ENCODE measurements around the gene KCNIP1.

KCNIP1 gene

DNA sequence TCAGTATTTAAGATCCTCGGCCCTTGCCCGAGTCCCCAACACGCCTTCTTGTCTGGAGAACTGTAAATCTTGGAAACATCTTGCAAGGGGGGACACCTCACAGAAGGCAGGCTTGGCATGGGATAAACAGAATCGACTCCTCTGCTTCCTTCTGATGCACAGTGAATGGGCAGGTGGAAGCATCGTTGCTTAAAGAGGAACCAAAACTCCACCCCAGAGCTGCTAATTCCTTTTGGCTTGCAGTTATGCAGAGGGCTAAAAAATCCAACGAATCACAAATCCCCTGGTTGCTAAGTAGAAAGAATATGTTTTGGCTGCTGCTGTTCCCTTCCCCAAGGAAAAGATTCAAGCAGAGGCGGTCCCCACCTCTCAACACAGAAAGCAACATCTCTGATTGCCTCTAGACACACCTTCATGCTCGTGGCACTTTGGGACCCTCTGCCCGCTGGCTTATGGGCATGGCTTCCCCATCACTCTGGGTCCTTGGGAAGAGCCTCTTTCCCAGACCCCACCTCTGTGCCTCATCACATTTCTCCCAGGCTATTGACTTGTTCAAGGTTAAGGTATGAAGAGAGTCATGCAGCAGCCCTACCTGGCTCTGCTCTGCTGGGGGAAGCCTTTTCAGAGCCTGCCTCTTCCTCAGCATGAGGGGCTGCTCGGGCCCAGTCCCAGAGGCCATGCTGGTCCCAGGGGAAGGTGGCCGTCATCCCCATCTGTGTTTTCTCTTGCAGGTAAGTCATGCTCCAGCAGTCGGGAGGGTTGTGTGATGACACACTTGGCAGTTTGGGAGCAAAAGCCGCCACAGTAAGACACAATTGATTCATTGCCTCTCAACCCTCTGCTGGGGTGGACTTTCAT, 137.1 kb downstream of the KCNIP1 start:
- peak in 3 of 42 donors; percentile 14 to 23 (median 22) for DNase-seq
- intact Hi-C loops (cut with DNase I) = no loop called here

DNA sequence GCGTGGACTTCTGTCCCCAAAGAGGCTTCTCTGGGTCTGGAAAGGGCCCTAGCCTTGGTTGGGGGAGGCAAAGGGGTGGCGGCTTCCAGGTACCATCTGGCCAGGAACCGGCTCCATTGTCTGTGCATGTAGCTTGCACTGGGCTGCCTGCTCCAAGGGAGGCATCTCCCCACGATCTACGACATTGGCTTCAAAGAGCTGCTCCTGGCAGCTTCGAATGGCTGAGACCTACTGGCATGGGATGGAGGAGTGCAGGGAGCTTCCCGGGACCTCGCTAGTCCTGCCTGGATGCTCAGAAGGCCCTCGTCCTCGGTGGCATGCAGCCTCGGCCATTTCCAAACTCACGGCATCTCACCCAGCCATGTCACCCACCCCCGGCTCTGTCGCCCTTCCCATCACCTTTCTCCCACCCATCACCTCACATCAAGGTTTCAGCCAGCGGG, 137.8 kb downstream of the KCNIP1 start:
- peak in 2 of 42 donors; percentile 18 to 22 for DNase-seq
- intact Hi-C loops (cut with DNase I) = no loop called here

DNA sequence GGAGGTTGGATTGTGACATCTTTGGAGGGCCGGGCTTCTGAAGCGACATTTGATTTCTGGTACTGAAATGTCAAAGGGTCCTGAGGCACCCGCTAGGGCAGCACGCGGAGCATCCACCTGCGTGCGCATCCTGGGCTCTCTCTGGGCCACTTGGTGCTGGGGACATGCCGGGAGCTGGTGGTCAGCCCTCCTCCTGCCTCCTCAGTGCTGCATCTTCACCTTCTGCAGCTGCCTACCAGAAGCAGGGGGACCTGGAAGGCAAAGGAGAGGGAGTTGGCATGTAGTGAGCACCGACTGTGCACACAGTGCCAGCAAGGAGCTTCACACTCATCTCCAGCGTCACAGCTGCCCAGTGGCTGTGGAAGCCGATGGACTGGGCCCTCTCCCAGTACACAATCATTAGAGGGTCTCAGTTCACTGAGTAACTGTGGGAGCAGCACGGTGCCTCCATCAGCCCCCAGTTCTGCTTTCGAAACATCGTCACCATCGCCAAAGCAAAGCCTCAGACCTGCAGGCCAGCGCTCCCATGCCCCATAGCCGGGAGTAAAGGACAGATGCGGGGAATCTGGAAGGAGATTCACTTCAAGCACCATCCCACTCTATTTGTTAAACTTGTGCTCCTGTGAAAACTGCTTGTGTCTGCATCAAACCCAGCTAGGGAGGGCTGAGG, 138.4 kb downstream of the KCNIP1 start:
- peak in 2 of 42 donors; percentile 21 to 35 for DNase-seq
- intact Hi-C loops (cut with DNase I) = no loop called here

DNA sequence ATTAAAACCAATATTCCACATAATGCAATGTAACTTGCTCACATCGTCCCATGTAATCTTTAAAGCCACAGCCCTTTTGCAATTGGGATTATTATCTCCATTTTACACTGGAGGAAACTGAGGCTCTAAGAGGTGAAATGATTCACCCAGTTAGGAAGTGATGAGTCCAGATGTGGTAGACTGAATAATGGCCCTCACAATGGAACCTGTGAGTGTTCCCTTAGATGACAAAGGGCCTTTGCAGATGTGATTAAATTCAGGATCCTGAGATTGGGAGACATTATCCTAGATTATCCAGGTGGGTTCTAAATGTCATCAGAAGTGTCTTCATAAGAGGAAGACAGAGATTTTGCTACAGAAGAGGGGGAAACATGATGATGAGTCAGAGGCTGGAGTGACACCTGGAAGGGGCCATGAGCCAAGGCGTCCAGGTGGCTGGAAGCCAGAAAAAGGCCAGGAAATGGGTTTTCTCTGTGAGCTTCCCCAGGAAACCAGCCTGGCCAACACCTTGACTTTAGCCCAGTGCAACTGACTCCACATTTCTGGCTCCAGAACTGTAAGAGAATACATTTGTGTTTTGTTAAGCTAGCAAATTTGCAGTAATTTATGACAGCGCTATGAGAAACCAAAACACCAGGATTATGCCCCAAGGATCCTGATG, 139.1 kb downstream of the KCNIP1 start:
- intact Hi-C loops (cut with DNase I) = no loop called here
- DNase-seq = peak in 1 of 42 donors; percentile 18

DNA sequence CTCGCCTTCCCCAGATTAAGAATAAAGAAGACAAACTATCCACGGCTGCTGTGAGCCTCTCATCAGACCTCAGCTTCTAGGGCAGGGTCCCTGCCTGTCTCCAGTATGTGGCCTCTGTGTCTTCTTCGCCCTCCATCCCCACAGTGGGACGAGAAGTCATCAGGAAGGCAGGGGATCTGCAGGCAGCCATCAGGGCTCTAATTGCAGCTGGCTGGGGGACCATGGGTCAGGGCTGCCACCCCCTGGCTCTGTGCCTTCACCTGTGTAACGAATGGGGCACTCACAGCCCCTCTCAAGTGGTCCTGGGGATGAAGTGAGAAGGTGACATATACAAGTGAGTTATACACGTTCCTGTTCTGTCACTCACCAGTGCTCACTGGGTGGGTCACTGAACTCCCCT, 139.8 kb downstream of the KCNIP1 start:
- intact Hi-C loops (cut with DNase I) = no loop called here
- DNase-seq = no peak

DNA sequence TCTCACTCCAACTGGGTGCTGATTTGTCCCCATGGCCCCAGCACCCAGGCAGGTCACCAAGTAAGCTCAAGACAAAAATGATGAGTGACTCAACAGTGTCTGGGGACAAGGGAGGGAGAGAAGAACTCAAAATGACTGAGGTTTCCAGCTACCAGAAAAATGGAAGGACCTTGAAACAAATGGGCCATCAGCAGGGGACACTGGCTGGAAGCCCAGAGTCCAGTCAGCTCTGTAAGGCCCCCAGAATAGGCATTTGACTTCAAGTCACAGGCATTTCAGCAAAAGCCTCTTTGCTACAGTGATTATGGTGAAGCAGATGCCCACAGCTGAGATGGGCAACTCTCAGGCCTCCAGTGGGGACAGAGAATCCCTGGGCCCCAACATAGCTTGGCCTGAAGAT, 140.7 kb downstream of the KCNIP1 start:
- intact Hi-C loops (cut with DNase I) = no loop called here
- DNase-seq = peak in 1 of 42 donors; percentile 11

DNA sequence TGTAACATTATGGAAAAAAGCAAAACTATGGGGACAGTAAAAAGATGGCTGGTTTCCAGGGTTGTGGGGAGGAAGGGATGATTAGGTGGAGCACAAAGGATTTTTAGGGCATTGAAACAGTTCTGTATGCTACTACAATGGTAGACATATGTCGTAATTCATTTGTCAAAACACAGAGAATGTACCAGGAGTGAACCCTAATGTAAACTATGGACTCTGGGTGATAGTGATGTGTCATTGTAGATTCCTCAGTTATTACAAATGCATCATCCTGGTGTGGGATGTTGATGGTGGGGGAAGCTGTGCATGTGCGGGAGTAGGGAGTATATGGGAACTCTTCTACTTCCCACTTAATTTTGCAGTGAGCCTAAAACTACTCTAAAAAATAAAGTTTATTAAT, 144.7 kb downstream of the KCNIP1 start:
- intact Hi-C loops (cut with DNase I) = no loop called here
- DNase-seq = no peak

DNA sequence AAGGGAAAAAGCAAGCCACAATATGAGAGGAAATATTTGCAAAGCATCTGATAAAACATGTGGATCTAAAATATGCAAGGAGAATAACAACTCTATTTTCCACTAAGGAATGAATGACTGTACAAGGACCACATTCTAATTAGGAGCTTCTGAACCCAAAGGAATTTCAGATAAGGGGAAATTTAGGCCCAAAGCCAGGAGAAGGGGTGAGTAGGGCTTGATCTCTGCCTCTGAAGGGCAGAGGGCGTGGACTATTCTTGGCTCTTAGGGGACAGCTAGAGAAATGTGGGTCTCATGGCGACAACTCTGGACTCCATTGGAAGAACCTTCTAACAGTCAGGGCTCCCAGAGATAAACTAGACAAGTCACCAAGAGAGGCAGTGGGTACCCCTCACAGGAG, 147.0 kb downstream of the KCNIP1 start:
- intact Hi-C loops (cut with DNase I) = no loop called here
- no peak for DNase-seq

DNA sequence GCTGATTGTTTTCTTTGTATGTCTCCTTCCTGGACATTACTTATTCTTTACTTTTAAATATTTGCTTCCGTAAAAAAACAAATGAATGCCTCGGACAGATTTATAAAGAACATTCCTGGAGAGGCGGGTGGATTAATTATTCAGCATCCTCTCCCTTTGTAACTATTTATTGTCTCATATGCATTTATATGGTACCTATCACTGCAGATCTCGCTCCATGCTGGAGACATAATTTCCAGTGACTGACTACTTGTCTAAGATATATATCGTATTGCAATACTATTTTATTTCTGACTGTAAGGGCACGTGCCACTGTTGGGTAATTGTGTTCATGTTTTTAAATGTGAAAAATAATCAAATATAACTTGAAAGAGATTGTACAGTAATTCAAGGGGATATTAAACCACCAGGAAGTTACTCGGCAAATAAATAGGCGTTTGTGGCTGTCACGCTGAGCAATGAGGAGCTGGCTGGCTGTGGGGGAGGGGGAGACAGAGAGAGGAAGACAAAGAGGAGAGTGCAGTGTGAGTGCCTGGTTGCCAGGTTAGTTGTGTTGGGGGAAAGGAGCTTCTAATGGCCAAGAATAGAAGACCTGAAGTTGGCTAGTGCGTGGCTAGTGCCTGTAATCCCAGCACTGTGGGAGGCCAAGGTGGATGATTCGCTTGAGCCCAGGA, 147.9 kb downstream of the KCNIP1 start:
- DNase-seq = no peak
- intact Hi-C loops (cut with DNase I) = no loop called here

DNA sequence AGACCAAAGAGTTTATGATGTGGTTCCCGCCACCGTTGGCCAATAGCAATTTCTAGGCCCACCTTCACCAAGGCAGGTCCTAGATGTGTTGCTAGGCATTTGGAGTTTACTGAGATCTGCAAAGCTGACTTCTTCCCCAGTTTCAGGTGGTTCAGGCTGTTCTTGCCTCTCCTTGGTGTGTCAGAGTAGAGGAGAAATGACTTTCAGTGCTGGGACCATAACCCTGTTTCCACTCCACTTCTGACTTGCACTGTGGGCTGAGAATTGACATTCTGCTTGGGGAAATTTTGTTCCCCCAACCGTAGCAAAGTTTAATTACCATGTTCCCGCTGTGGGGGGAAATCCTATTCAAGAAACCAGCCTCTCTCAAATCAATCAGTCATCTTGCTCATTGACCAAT, 151.7 kb downstream of the KCNIP1 start:
- intact Hi-C loops (cut with DNase I) = no loop called here

DNA sequence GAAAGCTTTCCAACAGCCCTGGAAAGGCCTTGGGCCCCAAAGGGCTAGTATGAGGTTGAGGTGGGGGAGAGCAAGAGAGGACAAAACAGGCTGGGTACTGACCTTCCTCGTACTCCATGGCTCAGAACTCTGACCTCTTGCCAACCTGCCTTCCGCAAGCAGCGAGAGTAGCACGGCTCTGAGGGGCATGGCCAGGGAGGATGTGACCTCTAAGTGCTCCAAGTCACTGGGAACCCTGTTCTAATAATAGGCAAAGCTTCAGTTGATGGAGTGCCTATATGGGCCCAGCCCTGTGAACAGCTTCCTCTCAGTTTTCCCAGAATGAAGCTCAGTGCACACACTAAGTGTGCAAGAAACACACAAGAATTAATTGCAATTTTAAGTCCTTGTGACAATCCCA, 152.1 kb downstream of the KCNIP1 start:
- intact Hi-C loops (cut with DNase I) = no loop called here
- no peak for DNase-seq

More for the DNA sequence above, 151.7 kb downstream of the KCNIP1 start:
- DNase-seq = no peak

DNA sequence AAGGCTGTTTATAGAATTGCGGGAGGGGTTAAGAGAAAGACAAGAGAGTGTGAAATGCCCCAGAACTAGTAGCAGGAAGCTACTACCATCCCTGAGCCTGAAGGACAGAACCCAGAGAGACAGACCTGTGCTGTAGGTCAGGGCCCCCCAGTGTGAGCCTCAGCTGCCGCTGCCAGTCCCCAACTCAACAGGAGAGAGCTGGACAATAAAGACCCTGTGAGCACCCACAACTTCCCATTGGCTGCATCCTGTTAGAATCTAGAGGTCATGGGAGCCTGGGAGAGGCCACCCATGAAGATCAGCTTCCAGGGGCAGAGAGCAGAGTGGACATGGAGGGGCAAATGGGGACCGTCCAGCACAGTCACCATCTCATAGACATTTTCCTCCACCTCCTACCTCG, 152.5 kb downstream of the KCNIP1 start:
- intact Hi-C loops (cut with DNase I) = no loop called here
- DNase-seq = no peak

DNA sequence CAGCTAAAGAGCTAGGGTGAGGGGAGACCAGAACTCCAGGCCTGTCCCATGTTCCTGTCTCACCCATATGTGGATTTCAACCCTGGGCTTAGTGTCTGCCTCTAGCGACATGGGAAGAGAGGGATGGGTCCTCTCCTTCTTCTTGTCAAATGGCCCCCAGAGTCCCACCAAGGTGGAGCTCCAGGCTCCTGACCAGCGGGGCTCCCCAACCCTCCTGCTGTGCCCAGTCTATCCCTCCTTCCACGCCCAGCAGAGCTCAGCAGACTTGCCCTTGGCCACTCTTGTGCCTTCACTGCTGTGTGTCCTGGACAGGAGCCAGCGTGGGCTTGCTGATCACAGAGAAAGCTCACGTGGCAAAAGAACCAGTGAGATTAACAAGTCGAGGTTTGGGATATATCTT, 156.7 kb downstream of the KCNIP1 start:
- peak in 1 of 42 donors; percentile 32 for DNase-seq
- intact Hi-C loops (cut with DNase I) = no loop called here

DNA sequence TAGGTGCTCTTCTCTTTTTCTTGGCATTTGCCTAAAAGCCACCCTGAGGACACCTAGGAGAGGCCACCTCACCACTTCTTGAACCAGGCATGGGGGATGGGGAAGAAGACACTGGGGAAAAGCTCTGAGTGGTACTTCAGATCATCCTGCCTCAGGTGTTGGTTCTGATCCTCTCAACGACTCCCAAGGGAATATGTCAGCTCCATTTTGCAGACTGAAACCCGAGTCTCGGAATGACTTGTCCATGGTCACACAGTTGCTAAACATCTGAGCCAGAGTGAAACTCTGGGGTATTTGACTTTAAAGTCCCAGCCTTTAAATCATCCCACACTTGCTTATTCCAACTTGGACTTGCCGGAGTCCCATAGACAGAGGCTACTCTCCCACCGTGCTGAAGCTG, 159.1 kb downstream of the KCNIP1 start:
- no peak for DNase-seq

DNA sequence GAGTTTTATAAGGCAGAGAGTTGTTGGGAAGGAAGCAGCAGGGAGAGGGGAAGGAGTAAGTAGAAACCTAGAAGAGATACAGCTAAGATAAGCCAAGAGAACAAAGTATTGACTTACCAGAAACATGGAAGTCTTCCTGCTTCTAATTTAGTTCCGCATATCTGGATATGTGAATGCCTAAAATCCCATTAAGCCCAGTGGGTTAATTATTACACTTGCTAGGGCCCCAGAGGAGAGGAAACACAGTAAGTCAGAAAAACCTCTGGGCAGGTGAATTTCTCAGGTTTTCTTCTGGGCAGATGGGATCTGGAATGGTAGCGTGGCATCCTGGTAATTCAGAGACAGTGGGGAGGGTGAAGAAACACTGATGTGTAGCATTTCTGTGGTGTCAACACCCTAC, 175.0 kb downstream of the KCNIP1 start:
- no peak for DNase-seq
- intact Hi-C loops (cut with DNase I) = no loop called here

More for the DNA sequence above, 159.1 kb downstream of the KCNIP1 start:
- intact Hi-C loops (cut with DNase I) = no loop called here

DNA sequence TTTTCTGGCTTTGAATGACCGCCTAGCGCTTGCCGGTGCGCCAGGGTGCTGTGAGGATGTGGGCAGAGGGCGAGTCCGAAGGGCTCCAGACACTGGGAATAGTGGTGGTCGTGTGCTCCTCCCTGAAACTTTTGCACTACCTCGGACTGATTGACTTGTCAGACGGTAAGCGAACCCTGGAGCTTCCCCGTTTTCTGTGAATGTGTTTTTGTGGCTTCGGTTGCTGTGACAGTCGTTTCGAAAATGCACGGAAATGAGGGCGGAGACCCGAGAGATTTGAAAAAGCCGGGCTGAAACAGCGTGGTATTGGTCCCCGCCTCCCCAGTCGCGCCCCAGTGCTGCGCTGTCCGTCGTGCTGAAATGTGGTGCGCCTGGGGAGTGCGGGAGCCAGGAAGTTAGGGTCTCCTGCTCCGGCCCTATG, 177.2 kb downstream of the KCNIP1 start:
- DNase-seq = peak in 27 of 42 donors; percentile 2 to 47 (median 17)
- intact Hi-C loops (cut with DNase I) = no loop called here

DNA sequence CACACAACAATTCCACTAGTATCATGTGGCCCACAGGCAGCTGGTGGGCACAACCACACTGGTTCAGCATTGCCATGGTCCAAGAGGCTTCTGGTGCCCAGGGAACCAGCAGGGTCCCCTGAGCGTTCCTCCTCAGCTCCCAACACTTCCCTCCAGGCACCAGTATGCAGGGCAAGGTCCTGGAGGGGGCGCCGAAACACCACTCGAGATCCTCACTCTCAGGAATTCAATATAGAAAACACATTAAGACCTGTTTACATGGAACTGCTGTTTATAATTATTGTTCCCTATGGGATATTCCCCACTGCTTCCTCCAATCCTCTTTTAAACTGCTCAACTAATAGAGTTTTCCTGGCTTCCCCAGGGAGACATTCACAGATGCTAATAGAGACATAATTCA, 187.8 kb downstream of the KCNIP1 start:
- intact Hi-C loops (cut with DNase I) = no loop called here
- no peak for DNase-seq

DNA sequence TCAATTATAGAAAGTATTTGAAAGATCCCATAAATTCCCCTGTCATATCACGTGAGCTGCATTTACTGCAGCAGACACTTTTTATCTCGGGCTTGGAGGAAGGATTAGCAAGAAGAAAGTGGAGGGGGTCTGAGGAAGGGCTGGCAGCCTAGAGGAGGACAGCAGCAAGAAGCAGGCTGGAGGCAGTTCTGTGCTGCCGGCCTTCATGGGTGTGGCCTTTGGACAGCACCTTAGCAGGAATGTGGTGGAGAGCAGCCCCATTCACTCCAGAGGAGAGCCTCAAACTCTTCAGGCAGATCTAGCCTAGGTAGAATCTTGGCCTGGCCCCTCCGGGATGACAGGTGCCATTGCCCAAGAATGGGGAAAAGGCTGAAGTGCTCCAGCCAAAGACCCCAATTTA, 189.9 kb downstream of the KCNIP1 start:
- intact Hi-C loops (cut with DNase I) = no loop called here
- no peak for DNase-seq

DNA sequence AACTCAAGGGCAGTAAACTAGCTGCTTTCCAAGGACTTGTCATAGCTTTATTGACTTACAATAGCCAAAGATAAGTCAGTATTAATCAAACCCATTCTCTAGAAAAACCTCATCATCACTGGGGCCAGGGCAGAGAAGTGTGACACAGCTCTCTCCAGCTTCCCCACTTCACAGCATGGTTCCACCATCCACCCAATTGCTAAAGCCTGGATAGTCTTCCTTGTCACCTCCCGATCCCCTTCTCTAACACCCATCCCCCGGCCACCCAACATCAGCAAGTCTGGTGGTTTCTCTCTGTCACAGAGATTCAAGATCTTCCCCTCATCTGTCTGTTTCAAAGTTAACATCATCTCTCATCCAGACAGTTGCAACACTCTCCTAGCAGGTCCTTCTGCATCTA, 191.1 kb downstream of the KCNIP1 start:
- DNase-seq = no peak
- intact Hi-C loops (cut with DNase I) = no loop called here

DNA sequence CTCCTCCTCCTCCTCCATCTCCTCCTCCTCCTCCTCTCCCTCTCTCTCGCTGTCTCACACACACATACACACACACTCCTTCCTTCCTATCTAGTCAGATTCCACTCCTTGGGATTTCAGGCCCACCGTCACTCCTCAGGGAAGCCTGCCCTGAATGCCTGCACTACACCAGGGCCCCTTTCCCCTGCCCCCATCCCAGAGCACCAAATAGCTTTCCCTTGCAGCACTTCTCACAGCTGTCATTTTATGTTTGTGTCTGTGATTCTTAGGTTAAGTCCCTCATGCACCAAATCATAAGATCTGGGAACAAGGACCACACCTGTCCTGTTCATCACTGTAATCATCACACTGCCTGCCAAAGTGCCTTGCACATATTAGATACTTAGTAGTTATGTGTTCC, 193.2 kb downstream of the KCNIP1 start:
- intact Hi-C loops (cut with DNase I) = no loop called here
- DNase-seq = no peak

All from head of caudate nucleus (tissue), 42 donors.